Measurements from ENCODE around the gene RNF144A.
A peak's percentile ranks its signal among the peaks of the same experiment; 100 is the strongest.

Gene RNF144A

GRCh38 chr2:6972067-6972710, 55.0 kb downstream of the RNF144A start:
- no peak for TF ChIP-seq CTCF (IDR thresholded peaks at IDR 0.05)
- no peak for TF ChIP-seq ZFX (IDR thresholded peaks at IDR 0.05; ENCODE audit: borderline replicate concordance)
- no peak overlapping the region for H3K27ac ChIP-seq

DNA sequence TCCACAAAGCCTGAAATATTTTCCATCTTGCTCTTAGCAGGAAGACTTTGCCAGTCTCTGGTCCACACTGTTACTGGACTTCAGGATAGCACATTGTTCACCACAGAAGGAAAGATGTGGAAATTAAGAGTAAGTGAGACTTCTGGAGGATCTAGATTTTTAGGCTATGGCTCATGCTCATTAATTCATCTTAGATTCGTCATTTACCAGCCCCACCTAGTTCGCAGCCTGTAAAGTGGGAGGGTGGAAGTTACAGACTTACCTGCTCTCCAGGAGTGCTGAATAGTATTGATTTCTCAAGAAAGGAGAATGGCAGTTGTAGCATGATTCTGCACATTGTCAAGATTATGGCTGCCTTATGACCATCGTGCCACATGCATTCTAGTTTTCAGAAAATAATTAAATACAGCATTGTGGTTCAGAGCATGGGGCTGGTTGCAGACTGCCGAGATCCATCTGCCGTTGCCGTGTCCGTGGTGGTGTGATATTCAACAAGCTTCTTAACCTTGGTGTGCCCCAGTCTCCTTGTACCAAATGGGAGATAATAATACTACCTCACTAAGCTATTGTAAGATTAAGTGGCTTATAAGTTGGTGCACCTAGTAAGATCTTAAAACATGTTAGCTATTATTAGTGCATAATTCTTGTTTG, 56.8 kb downstream of the RNF144A start:
- H3K27ac ChIP-seq, result no peak overlapping the region
- TF ChIP-seq CTCF (IDR thresholded peaks at IDR 0.05) (no peak), ZFX (IDR thresholded peaks at IDR 0.05; ENCODE audit: borderline replicate concordance) (no peak)

- H3K27ac ChIP-seq, result no peak overlapping the region
- TF ChIP-seq CTCF (IDR thresholded peaks at IDR 0.05) (no peak), ZFX (IDR thresholded peaks at IDR 0.05; ENCODE audit: borderline replicate concordance) (no peak)
Observed at GRCh38 chr2:6975988-6976387, 58.8 kb downstream of the RNF144A start.

DNA sequence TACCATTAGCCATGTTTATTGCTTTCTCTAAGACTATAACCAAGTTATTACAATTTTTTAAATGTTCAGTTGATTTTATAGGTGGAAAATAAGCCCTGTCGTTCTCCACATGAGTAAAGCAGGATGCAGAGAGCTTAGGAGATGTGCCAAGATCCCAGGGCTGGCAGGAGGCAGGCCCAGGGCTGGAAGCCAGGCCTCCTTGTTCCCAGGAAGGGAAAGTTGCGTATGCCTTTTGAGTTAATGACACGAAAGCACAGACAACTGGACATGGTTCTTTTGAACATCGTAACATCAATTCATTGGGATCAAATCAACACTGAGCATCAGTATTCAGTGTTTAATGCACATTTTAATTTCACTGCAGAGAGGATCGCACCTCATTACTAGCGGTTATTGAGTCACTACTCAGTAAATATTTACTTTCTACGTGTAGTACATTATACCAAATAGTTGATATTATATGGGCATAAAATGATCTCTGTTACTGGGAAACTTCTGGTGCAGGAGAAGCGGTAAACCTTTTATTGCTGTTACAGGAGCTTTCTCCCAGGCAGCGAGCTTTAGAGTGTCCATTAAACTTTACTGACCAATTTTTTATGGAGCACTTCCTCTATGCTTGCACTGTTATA, 60.0 kb downstream of the RNF144A start:
- TF ChIP-seq ZFX (IDR thresholded peaks at IDR 0.05; ENCODE audit: borderline replicate concordance), result no peak
- peak overlapping the region; percentile 22; the same call in 1 of the 2 replicates for H3K27ac ChIP-seq

DNA sequence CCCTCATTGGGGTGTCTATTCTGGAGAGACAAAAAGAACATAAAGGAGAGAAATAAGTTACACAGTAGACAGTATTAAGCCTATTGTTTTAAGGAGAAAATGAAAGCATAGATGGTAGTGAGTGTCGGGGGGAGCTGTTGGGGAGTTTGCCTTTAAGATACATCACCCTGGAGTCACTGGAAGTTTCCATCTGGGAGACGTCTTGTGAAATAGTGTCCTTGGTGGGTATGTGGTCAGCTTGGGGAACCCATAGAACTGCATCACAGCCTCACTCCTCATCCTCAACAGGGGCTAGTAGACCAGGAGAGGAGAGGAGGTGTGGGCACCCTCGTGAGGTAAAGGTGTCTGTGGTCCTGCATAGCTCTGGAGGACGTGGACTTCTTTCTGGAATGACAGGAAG, 60.6 kb downstream of the RNF144A start:
- H3K27ac ChIP-seq, result peak overlapping the region; percentile 22; the same call in 1 of the 2 replicates
- TF ChIP-seq ZFX (IDR thresholded peaks at IDR 0.05; ENCODE audit: borderline replicate concordance) (no peak), CTCF (IDR thresholded peaks at IDR 0.05) (no peak)

- no peak for TF ChIP-seq ZFX (IDR thresholded peaks at IDR 0.05; ENCODE audit: borderline replicate concordance)
- no peak for TF ChIP-seq CTCF (IDR thresholded peaks at IDR 0.05)
- no peak overlapping the region for H3K27ac ChIP-seq
Observed at GRCh38 chr2:6978991-6979390, 61.8 kb downstream of the RNF144A start.

DNA sequence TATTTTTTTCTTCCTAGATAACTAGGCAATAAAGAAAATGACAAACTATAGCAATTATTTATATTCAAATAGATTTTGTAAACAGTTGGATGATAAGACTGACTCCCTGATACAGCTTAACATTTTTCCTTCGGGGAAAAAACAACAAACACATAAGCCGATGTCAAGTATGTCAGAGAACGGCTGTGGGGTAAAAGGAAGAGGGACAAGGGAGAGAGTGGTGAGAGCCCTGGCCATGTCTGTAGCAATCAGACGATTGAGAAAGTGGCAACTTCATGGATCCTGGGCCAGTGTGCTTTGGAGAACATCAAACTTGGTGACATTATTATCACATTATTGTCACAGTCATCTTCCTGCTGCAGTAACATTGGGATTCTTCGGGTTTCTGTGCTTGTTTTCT, 65.2 kb downstream of the RNF144A start:
- H3K27ac ChIP-seq, result no peak overlapping the region
- TF ChIP-seq ZFX (IDR thresholded peaks at IDR 0.05; ENCODE audit: borderline replicate concordance), result no peak
- TF ChIP-seq CTCF (IDR thresholded peaks at IDR 0.05), result no peak
